Measurements from ENCODE around the gene NALCN. TPM values are rescaled to one million over a fixed set of nuclear protein-coding genes. Genes with fewer than 3 reads are reported as not detected.

The NALCN gene
- total RNA-seq, 1 donor from 2014 or later = not detected

GRCh38 chr13:101291206-101291605, 125.1 kb downstream of the NALCN start:
- intact Hi-C loops (cut with micrococcal nuclease) = no loop called here

GRCh38 chr13:101289764-101290163, 126.5 kb downstream of the NALCN start:
- intact Hi-C loops (cut with micrococcal nuclease) = no loop called here

GRCh38 chr13:101283782-101284181, 132.5 kb downstream of the NALCN start:
- intact Hi-C loops (cut with micrococcal nuclease) = no loop called here

- intact Hi-C loops (cut with micrococcal nuclease) = no loop called here
Observed at GRCh38 chr13:101272886-101273285, 143.4 kb downstream of the NALCN start.

- intact Hi-C loops (cut with micrococcal nuclease) = no loop called here
Observed at GRCh38 chr13:101271681-101272245, 144.5 kb downstream of the NALCN start.

- intact Hi-C loops (cut with micrococcal nuclease) = no loop called here
Observed at GRCh38 chr13:101267656-101268055, 148.7 kb downstream of the NALCN start.

- intact Hi-C loops (cut with micrococcal nuclease) = no loop called here
Observed at GRCh38 chr13:101265934-101266333, 150.4 kb downstream of the NALCN start.

GRCh38 chr13:101264931-101265330, 151.4 kb downstream of the NALCN start:
- intact Hi-C loops (cut with micrococcal nuclease) = no loop called here

GRCh38 chr13:101262306-101262705, 154.0 kb downstream of the NALCN start:
- intact Hi-C loops (cut with micrococcal nuclease) = no loop called here

GRCh38 chr13:101258509-101258908, 157.8 kb downstream of the NALCN start:
- intact Hi-C loops (cut with micrococcal nuclease) = no loop called here

GRCh38 chr13:101258071-101258470, 158.2 kb downstream of the NALCN start:
- intact Hi-C loops (cut with micrococcal nuclease) = no loop called here

- intact Hi-C loops (cut with micrococcal nuclease) = no loop called here
Observed at GRCh38 chr13:101248739-101249514, 167.4 kb downstream of the NALCN start.

- intact Hi-C loops (cut with micrococcal nuclease) = no loop called here
Observed at GRCh38 chr13:101242720-101243119, 173.6 kb downstream of the NALCN start.

- intact Hi-C loops (cut with micrococcal nuclease) = no loop called here
Observed at GRCh38 chr13:101238555-101238954, 177.8 kb downstream of the NALCN start.

GRCh38 chr13:101231751-101232428, 184.4 kb downstream of the NALCN start:
- intact Hi-C loops (cut with micrococcal nuclease) = no loop called here

- intact Hi-C loops (cut with micrococcal nuclease) = no loop called here
Observed at GRCh38 chr13:101230271-101230890, 185.9 kb downstream of the NALCN start.

- intact Hi-C loops (cut with micrococcal nuclease) = no loop called here
Observed at GRCh38 chr13:101219609-101220265, 196.6 kb downstream of the NALCN start.

- intact Hi-C loops (cut with micrococcal nuclease) = no loop called here
Observed at GRCh38 chr13:101218484-101218883, 197.8 kb downstream of the NALCN start.

GRCh38 chr13:101217086-101217485, 199.2 kb downstream of the NALCN start:
- intact Hi-C loops (cut with micrococcal nuclease) = no loop called here

GRCh38 chr13:101211261-101211660, 205.0 kb downstream of the NALCN start:
- intact Hi-C loops (cut with micrococcal nuclease) = no loop called here

GRCh38 chr13:101210774-101211173, 205.5 kb downstream of the NALCN start:
- intact Hi-C loops (cut with micrococcal nuclease) = no loop called here

Data from T-helper 2 cell treated with Interferon-gamma antibody and Interleukin-4, amounts not matched to agents 100 ng/mL and 5 ng/mL, for 36 hours (primary cell).